GM19328 (cell line): Measurements from ENCODE around the gene IMMP2L.

Experiments
- ATAC-seq: cut with Tn5 transposase; IDR thresholded peaks from one replicate; pipeline ENCODE4 v1.9.1; 2021; ENCODE audit warnings: mild to moderate bottlenecking, moderate library complexity; ENCODE audit not compliant: unreplicated experiment

IMMP2L gene

GRCh38 chr7:111232249-111233084, 329.8 kb downstream of the IMMP2L start:
- no peak for ATAC-seq

- no peak for ATAC-seq
Measured at GRCh38 chr7:111229916-111230315, 332.4 kb downstream of the IMMP2L start.

GRCh38 chr7:111229181-111229740, 333.0 kb downstream of the IMMP2L start:
- no peak for ATAC-seq

- ATAC-seq, result no peak
Measured at GRCh38 chr7:111228437-111228836, 333.9 kb downstream of the IMMP2L start.

GRCh38 chr7:111226800-111227199, 335.5 kb downstream of the IMMP2L start:
- no peak for ATAC-seq

GRCh38 chr7:111224354-111225231, 337.7 kb downstream of the IMMP2L start:
- ATAC-seq, result no peak

DNA sequence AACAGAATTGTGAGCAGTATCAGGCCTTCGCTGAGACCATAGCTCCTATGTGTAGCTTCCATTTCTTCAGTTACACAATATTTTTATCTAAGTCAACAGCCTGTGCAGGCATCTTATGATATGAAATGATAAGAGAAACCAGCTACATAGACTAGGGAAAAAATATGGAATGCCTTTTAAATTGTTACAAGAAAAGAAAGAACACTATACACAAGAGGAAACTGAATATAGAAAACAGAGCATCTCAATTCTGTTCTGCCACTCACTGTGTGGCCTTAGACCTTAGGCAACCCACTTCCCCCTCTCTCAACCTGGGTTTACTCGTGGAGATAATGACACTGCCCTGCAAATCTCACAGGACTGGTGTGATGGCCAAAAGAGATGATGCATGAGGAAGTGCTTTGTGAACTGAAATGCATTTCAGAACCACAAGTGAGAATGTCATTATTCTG, 338.5 kb downstream of the IMMP2L start:
- no peak for ATAC-seq

- ATAC-seq, result no peak
Measured at GRCh38 chr7:111215550-111215949, 346.7 kb downstream of the IMMP2L start.

DNA sequence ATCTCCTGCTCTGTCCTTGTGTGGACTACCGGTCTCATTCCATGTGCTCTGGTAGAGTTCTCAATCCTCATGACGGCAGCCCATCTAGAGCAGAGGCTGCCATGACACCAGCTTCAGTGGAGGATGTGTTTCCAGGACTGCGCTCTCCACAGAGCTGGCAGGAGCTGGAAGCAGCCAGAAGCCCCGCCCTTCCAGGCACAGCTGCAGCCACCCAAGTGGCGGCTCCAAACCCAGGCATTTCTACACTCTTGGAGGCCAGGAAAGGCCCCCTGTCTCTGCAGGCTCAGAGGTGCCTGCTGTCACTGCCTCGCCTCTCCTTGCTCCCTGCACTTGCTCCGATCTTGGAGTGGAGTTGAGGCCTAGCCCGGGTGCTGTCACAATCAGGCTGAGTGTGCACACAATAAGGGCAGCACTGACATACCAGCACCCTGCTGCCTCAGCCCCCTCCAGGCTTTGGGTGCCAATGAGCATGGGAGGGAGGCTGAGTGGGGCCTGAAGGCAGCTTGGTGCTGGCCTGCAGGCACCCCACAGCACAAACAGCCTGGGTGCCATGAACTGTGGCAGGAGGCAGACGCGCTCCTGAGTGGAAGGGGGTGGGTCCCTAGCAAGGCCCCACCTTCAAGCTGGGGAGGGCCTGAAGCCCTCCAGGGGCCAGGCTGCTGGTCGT, 349.3 kb downstream of the IMMP2L start:
- no peak for ATAC-seq

GRCh38 chr7:111210996-111211395, 351.3 kb downstream of the IMMP2L start:
- ATAC-seq, result no peak

DNA sequence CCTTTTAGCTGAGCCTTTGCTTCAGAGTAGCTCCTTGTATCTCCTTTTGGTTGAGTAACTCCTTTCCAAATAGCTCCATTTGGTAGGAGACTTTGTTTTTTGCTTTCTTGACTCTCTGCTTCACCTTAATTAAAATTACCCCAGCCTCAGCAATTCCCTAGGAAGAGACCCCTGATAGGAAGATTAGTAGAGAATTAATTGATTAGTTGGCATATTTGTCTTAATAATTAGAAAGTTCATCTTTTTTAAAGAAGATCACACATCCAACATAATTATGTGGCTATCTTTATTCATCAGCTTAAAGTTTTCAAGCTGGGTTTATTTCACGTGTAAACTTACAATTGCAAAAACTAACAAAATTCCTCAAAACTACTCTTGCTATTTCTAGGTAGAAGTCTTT, 352.2 kb downstream of the IMMP2L start:
- ATAC-seq, result no peak

- no peak for ATAC-seq
Measured at GRCh38 chr7:111205251-111205650, 357.0 kb downstream of the IMMP2L start.

DNA sequence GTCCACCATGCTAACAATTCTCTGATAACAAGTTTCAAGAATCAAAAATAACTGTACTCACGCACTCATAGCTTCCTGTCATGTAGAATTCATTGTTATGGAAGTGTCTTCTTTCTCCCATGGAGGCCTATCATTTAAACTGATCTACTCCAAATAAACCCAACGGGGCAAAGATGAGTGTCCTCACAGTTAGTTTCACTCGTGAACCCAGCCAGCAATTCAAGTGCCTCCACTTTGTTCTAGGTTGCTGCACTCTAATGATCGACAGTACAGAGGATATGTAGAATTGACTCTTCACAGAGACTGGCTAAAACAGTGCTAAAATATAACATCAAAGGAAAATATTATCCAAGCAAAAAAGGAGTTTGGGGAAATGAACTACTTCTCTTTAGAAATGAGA, 360.0 kb downstream of the IMMP2L start:
- ATAC-seq, result no peak

GRCh38 chr7:111199643-111200042, 362.6 kb downstream of the IMMP2L start:
- ATAC-seq, result no peak

GRCh38 chr7:111198255-111198654, 364.0 kb downstream of the IMMP2L start:
- no peak for ATAC-seq

DNA sequence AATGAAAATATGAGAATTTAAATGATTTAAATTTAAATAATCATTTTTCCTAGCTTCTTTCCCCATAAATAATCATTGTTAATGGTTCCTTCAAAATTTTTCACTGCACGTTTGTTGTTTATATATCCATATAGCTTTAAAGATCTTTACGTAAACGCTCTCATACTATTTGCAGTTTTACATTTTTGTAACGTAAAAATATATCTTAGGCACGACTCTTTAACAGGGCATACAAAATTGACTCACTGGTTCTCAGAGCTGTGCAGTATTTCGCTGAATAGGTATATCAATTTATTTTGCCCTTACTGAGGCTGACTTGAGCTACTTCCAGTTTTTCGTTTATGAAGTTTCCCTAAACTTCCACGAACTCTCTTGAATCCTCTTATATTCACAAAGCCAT, 365.6 kb downstream of the IMMP2L start:
- no peak for ATAC-seq

DNA sequence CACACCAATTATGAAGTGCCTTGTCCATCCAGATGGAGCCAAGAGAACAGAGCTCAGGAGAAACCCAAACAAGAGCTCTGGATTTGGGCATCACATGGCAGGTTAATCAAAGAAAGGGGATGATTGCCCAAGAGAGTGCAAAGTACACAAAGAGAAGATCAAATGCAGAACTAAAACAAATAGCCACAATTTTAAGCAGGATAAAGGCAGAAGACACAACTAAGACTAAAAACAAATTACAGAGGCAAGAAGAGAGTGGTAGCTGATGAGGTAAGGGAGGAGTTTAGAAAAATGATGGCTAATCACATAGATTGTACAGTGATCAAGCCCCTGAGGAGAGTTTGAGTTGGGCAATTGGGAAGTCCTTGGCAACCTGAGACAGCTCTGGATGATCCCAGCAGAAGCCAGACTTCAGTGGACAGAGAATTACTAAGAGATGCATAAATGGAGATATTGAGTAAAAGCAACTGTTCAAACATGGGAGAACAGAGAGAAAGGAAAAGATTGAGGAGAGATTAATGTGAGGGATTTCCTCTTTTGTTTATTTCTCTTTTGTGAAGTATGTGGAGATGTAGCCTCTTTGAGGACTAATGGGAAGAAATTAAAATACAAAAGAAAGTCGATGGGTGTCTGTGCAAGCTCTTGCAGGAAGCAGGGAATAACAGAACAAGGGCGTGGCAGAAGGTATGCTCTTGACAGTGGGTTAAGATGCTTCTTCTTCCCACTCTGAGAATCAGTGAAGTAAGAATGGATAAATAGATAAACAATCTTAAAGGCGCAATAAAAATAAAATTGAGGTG, 369.5 kb downstream of the IMMP2L start:
- no peak for ATAC-seq

DNA sequence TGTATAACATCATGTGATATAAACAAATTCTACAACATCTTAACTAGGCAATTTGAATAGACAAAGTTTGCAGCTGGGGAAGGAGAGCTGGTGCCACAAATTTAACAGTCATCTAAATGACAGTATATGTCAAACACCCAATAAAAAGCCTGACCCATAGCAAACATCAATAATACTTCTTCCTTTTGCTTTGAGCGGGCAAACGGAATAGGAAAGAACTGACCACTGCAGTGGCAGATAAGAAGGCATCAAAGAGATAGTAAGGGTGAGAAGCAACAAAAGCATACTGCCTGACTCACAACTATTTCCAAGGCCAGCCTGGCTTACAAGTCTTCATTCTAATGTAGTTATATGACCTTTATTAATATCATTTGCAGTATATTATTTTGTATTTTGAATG, 371.5 kb downstream of the IMMP2L start:
- no peak for ATAC-seq

DNA sequence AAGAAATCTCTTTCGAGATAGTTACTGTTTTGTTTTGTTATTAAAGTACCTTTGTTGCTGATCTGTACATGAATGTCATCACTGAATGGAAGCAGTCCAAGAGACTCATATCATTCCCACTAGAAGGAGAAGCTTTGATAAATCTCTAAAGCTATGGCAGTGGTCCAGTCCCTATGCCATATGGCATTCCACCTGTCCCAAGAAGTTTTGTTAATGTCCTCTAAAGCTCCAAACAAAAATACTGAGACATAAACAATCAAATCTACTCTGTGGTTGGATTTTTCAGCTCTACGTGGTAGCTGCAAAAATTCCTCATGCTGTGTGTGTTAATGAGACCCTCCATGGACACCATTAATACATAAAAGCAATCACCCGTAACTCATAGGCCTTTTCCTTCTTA, 377.3 kb downstream of the IMMP2L start:
- no peak for ATAC-seq

GRCh38 chr7:111183321-111183720, 379.0 kb downstream of the IMMP2L start:
- no peak for ATAC-seq
